CD4-positive, alpha-beta T cell treated with Interleukin-15 for 1 hour (primary cell): ENCODE measurements around the gene RABAC1.
"Not testable (repeated sequence)": the region's sequence is repeated elsewhere in the genome, so short reads cannot be mapped to it uniquely, and the experiment has no call there.

Source experiments
- DNase-seq: peaks from one replicate; pipeline ENCODE4 v3.0.0-alpha.2; 2020

The RABAC1 gene

DNA sequence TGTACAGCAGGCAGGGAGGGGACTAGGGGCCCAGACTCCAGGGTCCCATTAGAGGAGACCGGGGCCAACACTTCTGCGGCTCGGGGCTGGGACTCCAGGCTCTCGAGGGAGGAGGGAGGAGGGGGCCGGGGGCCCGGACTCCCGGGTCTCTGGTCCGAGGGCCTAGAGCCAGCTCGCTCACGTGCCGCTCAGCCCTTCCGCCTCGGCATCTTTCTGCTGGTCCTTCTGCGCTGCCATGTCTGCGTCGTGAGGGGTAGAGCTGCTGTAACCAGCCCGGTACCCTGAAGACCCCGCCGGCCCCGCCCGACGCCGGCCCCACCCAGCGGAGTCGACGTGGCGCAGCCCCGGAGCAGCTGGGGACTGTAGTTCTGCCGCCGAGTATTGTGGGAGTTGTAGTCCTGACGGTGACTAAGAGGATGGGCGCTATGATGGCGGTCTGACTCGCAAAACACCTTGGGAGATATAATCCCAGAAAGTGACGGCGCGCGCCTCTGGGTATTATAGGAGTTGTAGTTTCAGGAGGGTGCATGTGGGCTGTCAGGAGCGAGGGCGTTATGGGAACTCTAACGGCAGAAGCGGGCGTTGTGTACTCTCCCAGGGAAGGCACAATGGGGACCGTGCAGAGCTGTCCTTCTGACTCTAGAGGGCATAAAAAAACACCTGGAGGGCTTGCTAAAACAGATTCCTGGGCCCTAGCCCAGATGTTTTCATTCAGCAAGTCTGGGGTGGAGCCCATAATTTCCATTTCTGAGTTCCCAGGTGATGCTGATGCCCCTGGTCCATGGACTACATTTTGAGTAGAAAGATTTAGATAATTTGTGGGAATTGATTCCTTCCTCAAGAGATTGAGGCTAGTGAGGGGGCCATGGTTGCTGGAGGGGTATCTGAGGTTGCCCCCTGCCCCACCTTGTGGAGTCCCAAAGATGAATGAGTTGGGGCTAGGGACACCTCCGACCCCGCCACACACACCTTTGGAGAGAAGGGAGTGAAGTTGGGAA is at the start of gene RABAC1:
Gene RABAC1 (minus strand): TSS at position 266 of the 998 bp plus-strand sequence. CDS start 29 bp downstream, at position 237.
- DNase-seq: peak; percentile 88

DNA sequence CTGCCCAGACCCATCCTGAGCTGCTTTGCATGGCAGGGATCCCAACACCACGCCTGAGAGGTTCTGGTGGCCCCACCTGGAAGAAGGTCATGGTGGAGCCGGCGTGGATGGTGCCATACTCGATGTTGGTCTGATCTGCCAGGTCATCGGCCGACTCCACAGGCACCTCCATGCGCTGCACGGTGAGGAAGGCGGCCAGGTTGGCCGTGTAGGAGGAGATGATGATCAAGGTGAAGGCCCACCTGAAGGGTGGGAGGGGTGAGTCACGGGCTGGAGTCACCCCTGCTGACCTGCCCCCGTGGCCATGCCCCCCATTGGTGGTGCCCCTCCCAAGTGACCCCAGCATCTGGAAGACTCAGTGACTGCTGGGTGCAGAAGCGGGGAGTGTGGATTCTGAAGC is 47.4 kb upstream of the RABAC1 start:
- DNase-seq: no peak

GRCh38 chr19:42005504-42005903 is 46.4 kb upstream of the RABAC1 start:
- DNase-seq: no peak

DNA sequence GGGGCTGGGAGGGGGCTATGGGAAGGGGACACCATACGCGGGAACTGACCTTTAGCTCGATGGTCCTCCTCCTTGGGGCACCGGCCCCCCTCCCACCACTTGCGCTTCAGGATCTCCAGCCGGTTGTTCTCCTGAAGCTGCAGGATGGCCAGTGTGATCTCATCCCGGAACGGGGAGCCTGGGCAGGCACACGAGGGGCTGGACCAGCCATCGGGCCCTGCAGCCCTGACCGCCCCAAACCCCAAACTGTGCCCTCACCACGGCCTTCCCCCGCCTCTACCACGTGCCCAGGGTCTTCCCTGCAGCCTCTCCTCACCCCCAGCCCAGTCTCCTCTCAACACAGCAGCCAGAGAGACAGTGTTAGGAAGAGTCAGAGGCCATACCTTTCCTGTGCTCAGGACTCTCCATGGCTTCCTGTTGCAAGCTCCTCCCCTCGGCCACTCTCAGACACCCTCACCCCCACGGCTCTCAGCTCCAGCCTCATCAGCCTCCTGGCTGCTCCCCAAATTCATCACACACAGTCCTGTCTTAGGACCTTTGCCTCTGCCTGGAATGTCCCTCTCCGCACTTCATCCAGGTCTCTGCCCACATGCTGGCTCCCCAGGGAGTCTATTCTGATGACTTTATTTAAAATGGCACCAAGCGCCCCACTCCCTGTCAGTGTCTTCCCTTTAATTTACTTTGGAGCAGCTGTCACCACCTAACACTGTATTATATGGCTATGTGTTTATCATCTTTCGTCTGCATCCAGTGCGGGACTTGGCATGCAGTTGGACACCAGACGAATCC is 44.6 kb upstream of the RABAC1 start:
- DNase-seq: no peak

- no peak for DNase-seq
These were observed 40.7 kb upstream of the RABAC1 start for GRCh38 chr19:41999878-42000208.

DNA sequence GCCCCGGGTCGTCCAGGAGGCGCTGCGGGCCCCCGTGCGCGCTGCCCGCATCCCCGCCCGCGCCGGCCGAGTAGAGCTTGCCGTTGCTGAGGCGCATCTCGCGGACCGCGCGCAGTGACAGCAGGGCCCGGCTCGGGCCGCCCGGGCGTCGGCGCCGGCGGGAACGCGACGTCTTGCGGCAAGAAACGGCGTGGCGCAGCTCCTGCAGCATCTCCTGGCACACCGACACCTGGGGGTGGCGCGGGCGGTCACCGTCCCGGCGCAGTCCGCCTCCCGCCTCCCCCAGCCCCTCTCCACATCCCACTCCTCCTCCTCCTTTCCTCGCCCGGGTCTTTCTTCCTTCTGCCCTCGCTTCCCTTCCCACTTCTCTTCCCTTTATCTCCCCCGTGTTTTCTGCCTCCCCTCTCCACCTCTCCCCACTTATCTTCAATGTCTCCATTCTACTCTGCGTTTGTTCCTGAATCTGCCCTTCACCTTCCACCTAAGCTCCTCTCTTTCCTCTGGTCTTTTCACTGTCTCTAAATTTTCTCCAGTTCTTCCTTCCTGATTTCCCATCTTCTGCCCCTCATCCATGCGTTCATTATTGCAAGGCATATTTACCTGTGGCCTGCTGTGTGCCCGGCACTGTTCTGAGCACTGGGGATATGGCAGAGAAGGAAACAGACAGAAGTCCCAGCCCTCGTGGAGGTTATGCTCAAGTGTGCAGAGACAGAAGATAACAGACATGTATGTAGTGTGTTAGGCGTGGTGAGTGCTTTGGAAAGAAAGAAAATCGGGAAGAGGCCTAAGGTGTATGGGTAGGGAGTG is 40.2 kb upstream of the RABAC1 start:
- no peak for DNase-seq

GRCh38 chr19:41998246-41999020 is 39.3 kb upstream of the RABAC1 start:
- no peak for DNase-seq

- no peak for DNase-seq
These were observed 38.7 kb upstream of the RABAC1 start for GRCh38 chr19:41997851-41998229.

DNA sequence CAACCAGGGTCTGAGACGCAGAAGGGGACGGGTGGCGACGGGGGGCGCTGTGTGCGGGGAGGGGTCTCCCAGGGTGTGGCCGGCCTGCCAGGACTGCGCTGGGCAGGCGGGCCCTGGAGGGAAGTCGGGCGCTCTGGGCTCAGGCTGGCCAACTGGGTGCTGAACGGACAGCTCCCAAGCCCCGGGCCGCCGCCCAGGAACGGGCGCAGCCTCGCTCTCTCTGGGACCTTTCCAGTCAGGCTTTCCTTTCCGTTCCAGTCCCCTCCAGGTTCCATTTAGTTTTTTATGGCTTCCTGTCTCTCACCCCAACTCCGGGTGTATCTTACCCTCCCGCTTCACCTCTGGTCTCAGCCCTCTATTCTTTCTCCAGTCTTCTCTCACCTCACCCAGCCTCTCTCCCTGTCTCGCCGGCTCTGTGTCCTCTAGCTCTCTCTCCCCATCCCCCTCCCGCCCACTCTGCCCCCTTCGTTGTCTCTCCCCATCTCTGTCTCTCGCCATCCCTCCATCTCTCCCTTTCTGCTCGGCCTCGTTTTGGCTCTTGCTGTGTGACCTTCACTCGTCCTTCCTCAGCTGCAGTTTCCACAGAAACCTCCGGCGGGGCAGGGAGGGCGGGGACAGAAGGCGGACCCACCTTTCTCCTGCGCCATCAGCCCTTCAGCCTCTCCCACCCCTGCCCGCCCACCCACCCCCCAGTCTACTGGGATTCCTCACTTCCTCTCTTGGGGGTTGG is 38.2 kb upstream of the RABAC1 start:
- no peak for DNase-seq

GRCh38 chr19:41995959-41996797 is 37.1 kb upstream of the RABAC1 start:
- DNase-seq: no peak

DNA sequence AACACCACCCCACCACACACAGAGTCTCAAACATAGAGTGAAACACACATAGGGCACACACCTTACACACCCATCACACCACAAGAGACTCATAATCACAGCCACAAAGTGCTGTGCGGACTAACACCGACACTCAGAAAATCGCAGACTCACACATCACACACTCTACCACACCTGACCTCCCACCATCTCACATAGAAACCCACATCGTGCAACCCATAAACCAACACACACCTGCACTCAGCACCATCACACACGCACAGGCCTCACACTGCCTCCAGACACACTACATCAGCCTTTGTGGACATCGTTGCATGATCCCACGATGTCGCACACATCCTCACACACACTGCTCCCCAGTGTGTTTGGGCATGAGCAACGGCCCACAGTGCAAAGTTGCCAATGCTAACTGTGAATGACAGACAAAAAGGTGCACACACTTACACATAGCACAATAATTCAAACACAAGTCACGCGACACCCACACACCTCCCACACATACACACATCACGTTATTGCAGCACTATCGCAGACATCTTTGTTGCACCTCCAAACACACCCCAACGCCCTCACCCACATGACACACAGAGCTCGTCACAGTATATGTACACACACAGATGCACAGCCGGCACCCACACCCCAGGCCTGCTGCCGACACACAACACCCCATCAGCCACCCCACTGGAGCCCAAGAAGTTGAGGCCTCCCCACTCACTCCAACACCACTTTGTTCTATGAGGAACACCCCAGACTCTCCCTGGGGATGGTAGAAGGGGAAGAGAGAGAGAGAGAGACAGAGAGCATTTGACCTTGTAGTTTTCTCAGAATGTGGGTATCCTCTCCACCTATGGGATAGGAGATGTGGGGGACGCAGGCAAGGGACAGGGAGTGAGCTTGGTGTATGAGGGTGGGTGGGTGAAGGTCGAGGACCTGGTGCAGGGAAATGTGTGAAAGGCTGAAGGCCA is 36.2 kb upstream of the RABAC1 start:
- DNase-seq: no peak

DNA sequence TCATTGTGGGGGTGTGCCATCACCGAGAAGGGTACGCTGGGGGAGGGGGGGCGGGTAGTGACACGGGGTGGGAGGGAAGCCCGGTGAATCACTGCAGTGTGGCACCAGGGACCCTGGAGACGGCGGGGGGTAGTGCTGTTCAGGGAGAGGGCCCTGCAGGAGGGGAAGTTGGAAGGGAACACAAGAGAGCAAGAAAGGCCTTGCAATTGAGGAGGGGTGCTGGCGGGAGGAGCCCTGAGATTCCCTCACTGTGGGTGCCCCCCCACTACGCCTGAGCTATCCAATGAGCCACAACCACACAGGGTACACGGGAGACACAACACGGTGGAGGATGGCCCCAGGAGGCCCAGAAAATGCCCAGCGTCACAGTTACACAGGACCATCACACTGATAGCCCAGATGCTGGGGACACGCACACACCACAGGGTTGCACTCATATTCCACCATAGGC is 35.4 kb upstream of the RABAC1 start:
- no peak for DNase-seq

- peak; percentile 67 for DNase-seq
These were observed 34.7 kb upstream of the RABAC1 start, which contains the start of gene ATP1A3 for GRCh38 chr19:41993612-41994483. TSS of gene ATP1A3 (minus strand) at chr19:41994230. CDS start at chr19:41994076, 154 bp downstream.

- DNase-seq: not testable (repeated sequence)
These were observed 32.9 kb upstream of the RABAC1 start for GRCh38 chr19:41991925-41992569.

DNA sequence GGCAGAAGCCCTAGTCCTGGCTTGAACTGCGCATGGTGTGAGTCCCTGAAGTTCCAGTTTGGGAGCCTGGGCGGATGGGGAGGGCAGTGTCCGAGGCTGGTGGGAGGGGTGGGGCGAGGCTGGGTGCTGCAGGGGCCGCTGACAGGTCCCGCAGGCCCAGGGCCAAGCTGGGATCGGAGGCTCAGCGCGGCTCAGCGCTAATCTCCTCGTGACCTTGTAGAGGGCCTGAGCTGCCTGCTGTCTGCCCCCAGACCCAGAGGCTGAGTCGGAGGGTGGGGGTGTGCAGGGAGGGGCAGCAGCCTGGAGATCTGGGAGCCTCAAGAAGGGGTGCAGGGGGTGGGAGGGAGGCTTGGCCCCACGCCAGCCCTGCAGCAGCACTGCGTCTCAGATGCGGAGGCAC is 31.9 kb upstream of the RABAC1 start:
- no peak for DNase-seq

DNA sequence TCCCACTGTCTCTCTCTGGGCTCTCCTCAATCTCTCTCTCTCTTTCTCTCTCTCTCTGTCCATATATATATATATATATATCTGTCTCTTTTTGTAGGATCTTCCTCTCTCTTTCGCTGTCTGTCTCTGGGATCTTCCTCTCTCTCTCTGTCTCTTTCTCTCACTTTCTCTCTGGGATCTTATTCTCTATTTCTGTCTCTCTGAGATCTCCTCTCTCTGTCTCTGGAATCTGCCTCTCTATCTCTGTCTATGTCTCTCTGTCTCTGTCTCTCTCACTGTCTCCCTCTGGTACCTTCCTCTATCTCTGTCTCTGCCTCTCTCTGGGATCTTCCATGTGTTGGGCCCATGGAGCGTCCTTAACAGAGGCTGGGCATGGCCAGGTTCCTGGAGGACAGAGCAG is 31.5 kb upstream of the RABAC1 start:
- DNase-seq: no peak

GRCh38 chr19:41990028-41990427 is 30.9 kb upstream of the RABAC1 start:
- no peak for DNase-seq

GRCh38 chr19:41988947-41989346 is 29.8 kb upstream of the RABAC1 start:
- DNase-seq: no peak
